ENCODE measurements around the gene SH3BP5L.

SH3BP5L gene

DNA sequence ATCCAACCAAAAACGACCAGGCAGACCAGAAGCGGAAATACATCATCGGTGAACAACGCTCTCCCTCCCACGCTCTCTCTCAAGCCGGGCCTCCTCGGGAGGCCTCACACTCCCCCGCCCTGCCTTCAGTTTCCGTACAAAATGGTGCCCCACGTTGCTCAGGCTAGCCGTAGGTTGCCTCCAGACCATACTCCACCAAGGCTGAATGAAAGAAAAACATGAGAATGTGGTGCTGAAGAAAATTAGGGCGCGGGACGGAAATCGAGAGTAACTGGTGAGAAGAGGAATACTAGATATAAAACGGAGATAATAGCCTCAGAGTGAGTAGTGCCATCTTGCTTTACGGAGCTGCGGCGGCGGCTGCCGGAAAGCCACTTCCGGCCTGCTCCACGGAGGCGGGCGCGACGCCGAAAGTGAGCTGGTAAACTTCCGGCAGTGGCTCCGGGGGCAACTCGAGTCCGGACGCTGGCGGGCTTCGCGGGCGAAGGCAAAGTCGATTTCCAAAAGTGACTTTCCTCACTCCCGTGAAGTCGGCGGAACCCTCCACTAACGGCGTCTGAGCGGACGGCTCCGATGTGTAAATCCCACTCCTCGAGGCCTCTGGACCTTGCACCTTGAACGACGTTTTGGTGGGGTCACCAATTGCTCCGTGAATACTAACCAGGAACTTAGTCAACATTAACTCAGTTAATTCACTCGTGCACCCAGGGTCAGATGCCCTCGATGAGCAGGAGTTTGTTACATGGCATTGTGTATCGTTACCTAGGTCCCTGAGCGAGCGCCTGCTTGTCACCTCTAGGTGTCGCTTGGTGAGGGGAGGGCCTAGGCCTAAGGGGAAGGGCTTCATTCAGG lies at the start of gene SH3BP5L:
Gene SH3BP5L, minus strand, starts transcription at position 7 of the 852 bp plus-strand sequence. CDS start 980 bp downstream, outside the sequence.
- DNase-seq (ENCODE audit: low read depth) = peak; percentile 92

DNA sequence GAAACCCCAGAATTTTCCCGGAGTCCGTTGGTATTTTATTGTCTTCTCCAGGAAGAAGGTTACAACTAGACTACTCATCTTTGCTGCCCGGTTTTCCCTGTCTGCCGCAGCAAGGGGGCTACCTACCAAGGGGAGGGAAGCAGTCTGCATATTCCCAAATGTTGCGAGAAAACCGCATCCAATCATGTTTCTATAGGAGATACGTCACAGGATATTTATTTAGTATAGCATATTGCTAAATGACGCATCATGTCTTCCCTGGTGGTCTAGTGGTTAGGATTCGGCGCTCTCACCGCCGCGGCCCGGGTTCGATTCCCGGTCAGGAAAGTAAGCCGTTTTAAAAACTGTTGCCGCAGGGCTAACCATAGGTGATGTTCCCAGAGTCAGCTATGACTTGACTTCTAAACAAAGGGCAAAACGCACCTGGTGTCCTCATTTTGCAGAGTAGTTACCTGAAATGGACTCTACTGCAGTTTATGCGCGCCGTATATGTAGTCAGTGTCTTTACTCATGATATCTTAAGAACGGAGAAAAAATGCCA lies 48.3 kb upstream of the SH3BP5L start:
- DNase-seq (ENCODE audit: low read depth) = no peak

DNA sequence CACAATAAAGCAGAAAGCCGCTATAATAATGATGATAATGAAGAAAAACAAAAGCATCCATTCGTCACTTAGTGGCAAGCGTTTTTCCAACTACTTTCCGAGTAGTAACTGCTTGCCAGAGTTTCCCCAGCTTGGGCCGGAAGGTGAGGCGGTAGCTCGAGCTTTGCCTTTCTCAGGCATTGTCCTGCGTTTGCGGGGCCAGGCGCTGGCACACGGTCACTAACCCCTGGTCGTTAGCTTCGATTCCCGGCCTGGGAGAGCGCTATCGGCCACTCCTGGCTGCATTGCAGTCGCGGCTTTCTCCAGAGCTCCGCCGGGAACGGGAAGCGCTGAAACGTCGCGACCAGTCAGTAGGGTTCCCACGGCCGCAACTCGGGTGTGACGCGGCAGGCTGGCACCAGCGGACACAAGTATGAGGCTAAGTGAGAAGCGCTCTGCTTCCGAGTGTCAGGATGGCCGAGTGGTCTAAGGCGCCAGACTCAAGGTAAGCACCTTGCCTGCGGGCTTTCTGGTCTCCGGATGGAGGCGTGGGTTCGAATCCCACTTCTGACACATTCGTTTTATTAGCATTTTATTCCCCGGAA lies 47.8 kb upstream of the SH3BP5L start:
- peak; percentile 98 for DNase-seq (ENCODE audit: low read depth)

DNA sequence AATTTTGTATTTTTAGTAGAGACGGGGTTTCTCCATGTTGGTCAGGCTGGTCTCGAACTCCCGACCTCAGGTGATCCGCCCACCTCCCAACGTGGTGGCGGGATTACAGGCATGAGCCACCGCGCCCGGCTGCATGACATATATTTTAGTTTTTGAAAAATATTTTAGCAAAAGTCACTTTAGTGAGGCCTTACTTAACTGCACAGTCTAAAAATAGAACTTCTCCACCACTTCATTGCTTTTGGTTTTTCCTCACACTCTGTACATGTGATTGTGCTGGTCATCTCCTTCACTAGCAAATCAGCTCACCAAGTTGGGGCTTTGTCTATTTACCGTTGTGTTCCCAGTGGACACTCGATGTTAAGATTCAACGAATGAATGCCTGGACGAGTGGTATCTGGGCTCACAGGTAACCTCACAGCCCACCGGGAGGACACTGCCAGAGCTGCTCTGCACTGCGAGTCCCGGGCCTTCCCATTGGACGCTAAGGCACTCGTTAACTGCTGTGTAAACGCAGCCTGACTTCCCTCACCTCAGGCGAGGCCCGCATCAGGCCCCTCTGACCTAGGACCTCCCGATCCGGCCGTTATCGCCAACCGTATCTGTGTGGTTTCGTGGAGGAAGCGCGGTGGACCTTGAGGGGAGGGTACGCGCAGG lies 47.2 kb upstream of the SH3BP5L start:
- DNase-seq (ENCODE audit: low read depth) = peak; percentile 65

DNA sequence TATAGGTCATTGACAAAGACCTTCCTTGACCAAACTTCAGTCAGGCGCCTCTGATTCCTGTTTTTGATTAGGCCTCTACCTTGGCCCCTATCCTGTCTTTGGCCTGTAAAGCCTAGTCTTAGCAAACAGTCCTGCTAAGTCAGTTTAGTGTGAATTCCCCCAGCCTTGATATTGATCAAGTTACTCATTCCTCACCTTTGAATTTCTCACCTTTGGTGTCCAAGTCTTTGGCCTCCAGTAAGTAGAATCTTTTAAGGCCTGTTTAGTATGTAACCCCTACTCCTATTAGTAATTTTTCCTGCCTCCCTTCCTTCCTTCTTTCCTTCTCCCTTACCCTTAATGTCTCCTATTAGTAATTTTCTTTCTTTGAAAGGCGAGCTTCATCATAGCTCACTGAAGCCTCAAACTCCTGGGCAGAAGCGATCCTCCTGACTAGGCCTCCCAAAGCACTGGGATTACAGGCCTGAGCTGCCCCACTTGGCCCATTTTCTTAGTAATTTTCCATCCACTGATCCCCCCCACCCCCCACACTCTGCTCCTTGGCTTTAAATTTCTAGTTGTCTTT lies 46.2 kb upstream of the SH3BP5L start:
- DNase-seq (ENCODE audit: low read depth) = no peak

DNA sequence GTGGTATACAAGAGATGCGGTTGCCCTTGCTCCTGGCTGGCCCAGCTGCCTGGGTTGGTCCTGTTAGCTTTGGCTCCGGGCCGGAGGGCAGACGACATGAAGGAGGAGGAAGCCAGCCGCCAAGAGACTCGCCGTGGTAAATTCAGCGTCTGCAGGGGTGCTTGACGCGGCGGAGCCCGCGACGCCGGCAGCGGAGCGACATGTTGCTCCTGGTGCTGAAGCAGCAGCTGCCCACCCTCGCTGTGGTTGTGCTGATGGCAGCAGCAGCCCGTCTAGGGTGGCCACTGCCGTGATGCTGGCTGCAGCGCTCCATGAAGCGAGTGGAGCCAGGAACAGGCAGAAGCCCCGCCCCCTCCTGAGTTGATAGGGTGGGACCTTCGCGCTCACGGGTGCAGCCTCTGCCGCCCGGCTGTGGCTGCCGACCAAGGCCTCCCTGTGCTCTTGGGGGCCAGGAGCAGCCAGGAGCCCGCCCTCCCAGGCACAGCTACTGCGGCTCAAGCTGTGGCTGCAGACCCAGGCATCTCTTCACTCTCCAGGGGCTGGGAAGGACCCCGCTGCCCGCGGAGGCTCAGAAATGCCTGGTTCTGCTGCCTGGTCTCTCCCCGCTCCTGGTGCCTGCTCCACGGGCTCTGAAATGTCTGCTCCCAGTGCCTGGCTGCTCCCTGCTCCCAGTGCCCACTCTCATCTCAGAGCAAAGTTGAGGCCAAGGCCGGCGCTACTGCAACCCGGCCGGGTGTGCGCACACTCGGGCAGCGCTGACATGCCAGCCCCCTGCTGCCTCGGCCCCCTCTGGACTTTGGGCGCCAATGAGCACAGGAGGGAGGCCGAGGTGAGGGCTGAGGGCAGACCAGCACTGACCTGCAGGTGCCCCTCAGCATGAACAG lies 37.5 kb upstream of the SH3BP5L start:
- DNase-seq (ENCODE audit: low read depth) = peak; percentile 76

DNA sequence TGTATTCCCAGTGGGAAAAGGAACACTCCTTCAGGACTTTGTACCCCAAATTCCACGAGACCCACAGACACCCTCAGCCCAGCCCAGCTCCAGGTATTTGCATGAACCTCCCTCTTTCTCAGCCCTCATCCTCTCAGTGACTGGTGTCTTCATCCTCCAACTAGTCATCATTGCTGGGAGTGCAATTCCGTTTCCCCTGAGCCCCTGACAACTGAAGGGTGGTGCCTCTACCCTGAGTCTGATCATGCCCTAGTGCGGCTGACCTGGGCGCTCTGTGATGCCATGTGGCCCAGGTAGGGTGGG lies 36.9 kb upstream of the SH3BP5L start:
- DNase-seq (ENCODE audit: low read depth) = no peak

DNA sequence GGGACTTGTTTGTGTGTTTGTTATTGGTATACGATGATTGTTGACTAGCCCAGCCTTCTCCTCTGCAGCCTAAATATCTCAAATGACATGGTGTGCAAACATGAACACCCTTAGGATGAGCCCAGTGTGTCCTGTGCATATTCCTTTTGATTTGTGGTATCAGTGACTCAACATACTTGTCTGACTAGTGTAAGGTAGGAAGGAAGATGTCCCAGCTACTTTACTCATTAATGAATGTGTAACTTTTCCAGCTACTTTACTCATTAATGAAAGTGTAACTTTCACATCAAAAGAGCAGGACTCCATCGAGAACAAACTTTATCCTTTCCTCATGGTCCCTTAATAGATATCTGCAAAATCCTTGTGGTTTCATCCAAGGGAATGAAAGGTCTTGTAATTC lies 35.9 kb upstream of the SH3BP5L start:
- no peak for DNase-seq (ENCODE audit: low read depth)

DNA sequence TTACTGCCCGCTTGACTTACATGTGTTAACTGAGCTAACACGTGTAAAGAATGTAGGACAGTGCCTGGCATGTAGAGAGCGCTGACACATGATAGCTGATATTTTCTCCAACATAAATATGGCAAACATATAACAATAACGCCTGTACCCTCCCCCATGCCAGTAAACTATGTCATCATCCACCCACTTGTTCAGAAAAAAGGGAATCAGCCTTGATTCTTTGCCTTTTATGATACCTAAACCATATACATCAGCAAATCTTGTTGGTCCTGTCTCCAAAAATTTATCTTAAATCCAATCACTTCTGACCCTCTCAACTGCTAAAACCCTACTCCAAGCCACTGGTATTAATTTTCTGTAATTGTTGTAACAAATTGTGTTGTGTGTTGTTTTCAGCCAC lies 34.3 kb upstream of the SH3BP5L start:
- DNase-seq (ENCODE audit: low read depth) = no peak

DNA sequence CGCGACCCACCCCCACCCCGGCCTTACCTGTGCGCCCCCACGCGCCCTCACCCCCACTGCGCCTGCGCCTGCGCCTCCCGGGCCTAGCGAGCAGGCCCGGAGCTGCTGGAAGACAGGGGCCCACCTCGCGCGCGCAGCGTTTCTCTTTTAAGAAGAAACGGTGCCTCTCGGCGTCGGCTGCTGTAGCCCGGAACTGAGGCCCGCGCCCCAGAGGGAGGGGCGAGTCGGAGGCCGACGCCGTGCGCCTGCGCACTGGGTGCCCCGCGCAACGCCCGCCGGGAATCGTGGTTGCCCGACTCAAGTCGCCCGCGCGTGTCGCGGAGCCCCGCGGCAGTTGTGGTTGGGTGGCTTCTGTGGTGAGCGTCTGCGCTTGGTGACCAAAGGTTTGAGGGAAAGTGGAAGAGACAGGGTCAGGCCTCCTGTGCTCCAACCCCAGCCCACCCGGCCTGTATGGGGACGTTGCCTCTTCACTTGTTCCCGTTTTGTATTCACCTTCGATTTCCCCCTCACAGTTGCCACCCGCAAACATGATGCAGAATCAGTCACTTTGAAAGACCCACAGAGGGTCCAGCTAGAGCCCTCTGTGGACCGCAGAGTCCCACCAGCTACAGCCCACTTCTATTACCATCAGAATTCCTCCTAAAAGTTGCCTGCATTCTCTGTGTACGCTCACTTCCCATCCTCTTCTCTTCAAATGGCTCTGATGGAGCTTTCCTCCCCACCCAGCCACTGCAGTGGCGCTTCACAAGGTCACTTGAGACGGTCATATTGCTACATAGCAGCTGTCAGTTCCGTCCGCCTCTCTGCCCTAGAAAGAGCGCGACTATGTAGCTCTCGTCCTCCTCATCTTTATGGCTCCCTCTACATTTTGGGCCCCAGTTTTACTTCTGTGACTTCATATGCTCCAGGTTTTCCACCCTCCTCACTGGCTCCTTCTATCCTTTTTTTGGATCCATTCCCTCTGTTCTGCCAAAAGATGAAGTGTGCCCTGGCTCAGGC lies 33.5 kb upstream of the SH3BP5L start, which contains the start of gene ZNF692:
Gene ZNF692, minus strand, starts transcription at position 195 of the 999 bp plus-strand sequence. CDS start 776 bp downstream, outside the sequence.
- peak; percentile 97 for DNase-seq (ENCODE audit: low read depth)

DNA sequence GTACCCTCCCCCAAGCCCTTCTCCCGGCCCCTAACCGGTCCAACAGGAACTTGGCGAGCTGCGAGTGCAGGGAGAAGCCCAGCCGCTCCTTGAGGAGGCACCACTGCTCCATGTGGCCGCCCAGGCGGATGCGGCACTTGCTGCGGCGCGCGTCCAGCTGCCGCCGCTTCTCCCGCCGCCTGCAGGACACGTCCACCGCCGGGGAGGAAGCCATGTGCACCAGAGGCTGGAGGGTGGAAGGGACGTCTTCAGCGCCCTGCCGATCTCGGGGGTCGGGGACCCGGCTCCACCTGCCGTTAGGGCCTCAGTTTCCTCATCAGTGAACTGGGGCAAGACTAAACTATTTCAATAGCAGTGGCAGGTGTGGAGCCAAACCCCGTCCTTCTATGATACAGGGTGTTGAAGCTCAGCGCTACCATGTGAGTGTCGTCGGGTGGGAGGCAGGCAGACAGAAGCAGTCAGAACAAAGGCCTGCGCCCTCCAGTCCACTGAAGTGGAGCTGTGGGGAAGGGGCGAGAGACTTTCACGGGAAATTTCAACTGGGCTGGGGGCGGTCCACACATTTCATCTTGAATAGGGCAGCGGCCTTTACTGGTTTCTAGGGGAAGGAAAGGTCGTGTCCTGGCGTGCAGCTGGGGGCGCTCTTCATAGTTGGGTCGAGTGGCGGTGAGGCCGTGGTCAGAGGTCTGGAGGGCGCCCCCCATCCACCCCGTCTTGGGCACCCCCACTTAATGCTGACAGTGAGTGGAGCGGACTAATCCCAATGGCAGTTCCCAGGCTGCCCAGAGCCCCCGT lies 32.6 kb upstream of the SH3BP5L start:
- peak; percentile 85 for DNase-seq (ENCODE audit: low read depth)

DNA sequence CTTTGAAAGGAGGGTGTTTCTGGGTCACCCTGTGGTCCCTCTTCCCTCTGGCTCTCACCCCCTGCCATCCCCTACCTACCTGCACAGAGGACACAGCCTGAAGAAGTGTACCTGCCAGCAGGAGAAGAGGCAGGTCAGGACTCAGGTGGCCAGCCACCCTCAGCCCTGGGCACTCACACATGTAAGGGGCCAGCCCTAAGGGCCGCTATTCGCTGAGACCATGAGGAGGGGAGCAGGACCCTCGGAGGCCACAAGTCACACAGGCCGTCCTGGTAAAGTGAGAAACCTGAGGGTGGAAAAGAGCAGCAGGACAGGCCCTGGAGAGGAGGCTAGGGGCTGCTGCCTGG lies 32.0 kb upstream of the SH3BP5L start:
- no peak for DNase-seq (ENCODE audit: low read depth)

DNA sequence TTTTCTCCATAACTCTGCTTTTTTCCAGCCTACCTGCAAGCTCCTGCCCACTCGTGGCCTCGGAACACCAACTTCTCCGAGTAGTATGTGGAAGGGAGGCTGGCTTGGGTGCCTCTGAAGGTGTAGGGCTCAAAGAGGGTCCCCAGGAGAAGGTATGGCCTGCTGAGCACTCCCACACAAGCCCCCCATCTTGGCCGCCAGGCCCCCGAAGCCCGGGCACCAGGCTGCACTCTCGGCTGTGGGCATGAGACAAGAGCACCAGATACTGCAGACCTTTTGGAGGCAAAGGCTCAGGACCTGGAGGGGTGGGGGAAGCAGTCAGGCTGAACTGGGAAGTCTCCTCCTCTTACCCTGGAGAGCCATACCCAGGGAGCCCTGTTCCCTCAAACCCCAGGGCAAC lies 31.5 kb upstream of the SH3BP5L start:
- DNase-seq (ENCODE audit: low read depth) = no peak

DNA sequence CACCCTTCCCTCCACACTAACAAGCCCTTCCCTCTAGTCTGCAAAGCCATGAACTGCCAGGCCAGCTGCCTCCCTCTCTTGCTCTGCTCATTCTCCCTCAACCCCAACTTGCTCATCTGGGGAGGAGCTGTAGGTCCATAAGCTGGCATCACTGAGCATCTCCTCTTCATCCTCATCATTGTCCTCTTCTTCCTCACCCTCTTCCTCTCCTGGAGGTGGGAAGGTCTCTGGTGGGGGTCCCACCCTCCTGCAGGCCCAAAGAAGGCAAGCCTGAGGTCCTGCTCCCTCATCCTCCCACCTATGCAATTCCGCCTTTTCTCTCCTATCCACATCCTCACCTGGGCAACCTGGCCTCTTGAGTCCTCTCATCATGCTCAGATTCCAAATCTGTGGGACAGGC lies 30.5 kb upstream of the SH3BP5L start:
- no peak for DNase-seq (ENCODE audit: low read depth)

DNA sequence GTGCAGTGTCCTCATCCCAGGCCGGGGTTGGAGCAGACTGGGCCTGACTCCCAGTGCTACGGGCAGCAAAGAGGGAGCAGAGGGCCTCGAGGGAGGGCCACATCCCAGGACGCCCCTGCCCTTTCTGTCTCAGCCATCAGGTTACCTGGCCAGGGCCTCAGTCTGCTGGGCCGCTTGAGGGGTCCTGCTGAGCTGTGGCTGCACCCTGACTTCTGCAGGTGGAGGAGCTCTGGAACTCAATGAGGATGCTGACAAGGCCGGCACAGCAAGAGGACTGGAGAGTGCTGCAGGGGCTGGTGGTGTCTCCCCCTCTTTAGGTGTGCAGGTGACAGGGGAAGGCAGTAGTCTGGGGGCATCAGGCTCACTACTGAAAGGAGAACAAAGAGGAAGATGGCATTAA lies 29.9 kb upstream of the SH3BP5L start:
- no peak for DNase-seq (ENCODE audit: low read depth)

DNA sequence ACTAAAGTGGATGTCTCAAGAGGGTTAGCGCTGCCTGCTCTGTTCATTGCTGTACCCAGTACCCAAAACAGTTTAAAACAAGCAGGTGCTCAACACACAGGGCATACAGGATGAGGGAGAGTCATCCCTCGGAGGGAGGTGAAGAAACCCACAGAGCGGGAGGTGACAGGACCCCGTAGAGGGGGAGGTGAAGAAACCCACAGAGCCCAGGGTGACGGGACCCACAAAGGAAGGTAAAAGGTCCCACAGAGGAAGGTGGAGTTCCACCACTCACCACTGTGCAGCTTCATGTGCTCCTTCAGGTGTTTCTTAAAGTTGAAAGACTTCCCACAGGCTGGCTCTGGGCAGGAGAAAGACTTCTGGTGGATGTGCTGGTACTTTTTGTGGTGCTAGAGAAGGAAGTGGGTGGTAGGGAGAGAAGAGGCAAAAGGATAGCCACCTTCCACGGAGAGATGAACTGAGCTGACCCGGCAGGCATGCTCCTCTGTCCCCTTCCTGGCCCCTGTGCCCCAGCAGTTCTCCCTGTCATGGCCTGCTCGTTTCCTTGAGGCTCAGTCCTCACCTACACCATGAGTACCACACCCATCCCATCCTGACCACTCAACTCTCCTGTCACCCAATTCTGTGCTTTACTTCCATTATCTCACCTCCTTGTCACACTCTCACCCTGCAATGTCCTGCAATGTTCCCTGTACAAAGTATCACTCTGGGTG lies 28.1 kb upstream of the SH3BP5L start:
- DNase-seq (ENCODE audit: low read depth) = no peak

DNA sequence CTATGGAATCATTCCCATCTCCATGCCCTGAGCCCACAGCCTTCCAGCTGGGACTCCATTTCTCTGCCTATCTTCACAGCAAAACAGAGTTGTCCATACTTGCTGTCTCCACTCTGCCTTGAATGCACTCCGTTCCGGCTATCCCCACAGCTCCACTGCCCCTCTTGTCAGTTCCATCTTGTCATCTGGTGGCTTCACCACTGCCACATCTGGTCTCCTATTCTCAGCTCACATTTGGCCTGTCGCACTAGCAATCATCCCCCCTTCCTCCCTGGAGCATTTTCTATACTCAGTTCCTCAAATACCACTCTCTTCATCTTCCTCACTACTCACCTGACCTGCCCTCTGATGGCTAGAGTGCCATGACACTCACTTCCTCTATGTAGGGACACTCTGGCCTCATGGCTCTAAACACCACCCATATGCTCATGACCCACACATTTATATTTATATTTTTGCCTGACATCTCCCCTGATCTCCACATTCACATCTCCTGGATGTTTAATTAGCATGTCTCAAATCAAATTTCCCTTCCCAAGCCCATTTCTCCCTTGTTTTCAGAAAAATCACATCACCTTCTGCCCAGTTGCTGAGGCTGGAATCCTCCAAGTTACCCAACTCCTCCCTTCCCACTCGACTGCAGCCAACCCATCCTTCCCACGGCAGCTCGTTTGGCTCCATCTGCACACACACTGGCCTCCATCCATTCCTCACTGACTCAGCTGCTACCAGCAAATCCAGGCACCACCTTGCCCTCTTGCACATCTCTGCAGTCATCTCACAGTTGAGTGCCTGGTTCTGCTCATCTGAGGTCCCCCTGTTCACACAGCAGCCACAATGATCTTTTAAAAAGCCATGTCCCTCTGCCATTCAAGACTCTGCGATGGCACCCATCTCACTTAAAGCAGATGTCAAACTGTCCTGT lies 27.0 kb upstream of the SH3BP5L start:
- no peak for DNase-seq (ENCODE audit: low read depth)

DNA sequence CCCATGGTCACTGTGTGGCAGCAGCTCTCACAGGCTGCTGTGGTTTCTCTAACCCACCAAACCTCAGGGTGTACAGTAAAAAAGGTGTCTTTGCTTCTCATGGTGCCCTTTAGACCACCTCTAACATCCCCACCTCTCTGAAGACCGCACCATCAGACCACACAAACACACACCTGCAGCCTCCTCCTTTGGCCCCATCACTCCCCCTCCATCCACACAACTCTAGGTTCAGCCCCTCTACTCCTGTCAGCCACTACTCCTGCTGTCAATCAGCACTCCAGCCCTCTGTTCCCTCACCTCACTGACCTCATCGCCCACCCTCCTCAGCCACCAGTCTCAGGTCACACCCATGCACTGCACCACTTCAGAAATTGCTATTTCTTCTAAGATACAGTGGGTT lies 25.7 kb upstream of the SH3BP5L start:
- no peak for DNase-seq (ENCODE audit: low read depth)
